HCT116 (cell line): ENCODE data around the gene RNH1. TPM values are rescaled to one million over a fixed set of nuclear protein-coding genes. Genes with fewer than 3 reads are reported as not detected.
A peak's percentile ranks its signal among the peaks of the same experiment; 100 is the strongest.

Source experiments
- ATAC-seq: fragments of 200-7000 bp; cut with Tn5 transposase; 2 replicates; pipeline ENCODE4 v1.9.1; 2020; ENCODE audit warnings: mild to moderate bottlenecking, moderate library complexity
- BruUV-seq: library from RNA; stranded (reverse); fragments of 400-500 nt; replicated peaks from 2 replicates; lab custom pipeline; 2021; lab: Mats Ljungman, UMichigan
- CTCF ChIA-PET: fragments of 300-600 bp; sonication (Branson Sonifier 250); formaldehyde crosslinking; loops from one replicate; lab custom pipeline; 2021; ENCODE audit warnings: antibody characterized with exemption; lab: Charles Lee
- POLR2A ChIA-PET: fragments of 300-600, 350-600 bp; sonication (Branson Sonifier 250); formaldehyde crosslinking; loops from one replicate; lab custom pipeline; 2021; ENCODE audit warnings: antibody characterized with exemption; lab: Charles Lee
- RAD21 ChIA-PET, 2 experiments: fragments of 300-600 bp; sonication (Branson Sonifier 250); formaldehyde crosslinking; loops; one replicate each; lab custom pipeline; 2023; ENCODE audit warnings: low total read pairs in 2 of 2; ENCODE audit not compliant: uncharacterized antibody in 2 of 2, unreplicated experiment in 2 of 2, low non-redundant PET in 1 of 2; lab: Charles Lee
- DNase-seq: peaks from one replicate; pipeline ENCODE4 v3.0.0-alpha.2; 2010; ENCODE audit warnings: low read depth, low spot score
- H2AFZ ChIP-seq: fragments of 200-600 bp; shearing (Covaris generic), sonication (generic); 2 replicates; pipeline ENCODE4 v1.6.1; 2017; ENCODE audit warnings: low read depth, mixed run types, mixed read lengths, antibody characterized with exemption, low read length; ENCODE audit not compliant: poor library complexity, severe bottlenecking
- H3K27ac ChIP-seq: 2 replicates; pipeline ENCODE4 v1.5.1; 2012; ENCODE audit warnings: low read depth, low read length
- H3K27me3 ChIP-seq: fragments of 200-600 bp; sonication (generic); 2 replicates; pipeline ENCODE4 v1.6.1; 2016; ENCODE audit warnings: mixed run types, low read length, mixed read lengths; ENCODE audit not compliant: insufficient read depth
- H3K36me3 ChIP-seq, 2 experiments: fragments of 200-500 bp in 1 of 2; fragments of 200-600 bp in 1 of 2; sonication (Bioruptor generic) in 1 of 2; sonication (generic) in 1 of 2; 2 replicates each; pipeline versions ENCODE4 v1.5.1 to v1.6.1; 2014 to 2016; ENCODE audit warnings: low read length in 2 of 2, inconsistent platforms in 1 of 2, mixed read lengths in 1 of 2, mixed run types in 1 of 2; ENCODE audit not compliant: insufficient read depth in 2 of 2, control insufficient read depth in 1 of 2
- H3K4me1 ChIP-seq, 2 experiments: fragments of 200-600 bp in 1 of 2; sonication (generic) in 1 of 2; 2 replicates each; pipeline versions ENCODE4 v1.5.1 to v1.6.1; 2012 to 2017; ENCODE audit warnings: low read length in 2 of 2, inconsistent platforms in 1 of 2, mild to moderate bottlenecking in 1 of 2, mixed read lengths in 1 of 2, mixed run types in 1 of 2, moderate library complexity in 1 of 2; ENCODE audit not compliant: insufficient read depth in 2 of 2, control insufficient read depth in 1 of 2
- H3K4me2 ChIP-seq: fragments of 200-600 bp; sonication (generic); 2 replicates; pipeline ENCODE4 v1.6.1; 2017; ENCODE audit warnings: mixed run types, low read length, mixed read lengths
- H3K4me3 ChIP-seq, 2 experiments: fragments of 200-600 bp in 1 of 2; sonication (generic) in 1 of 2; replicated peaks in 1 of 2; 2 replicates each; pipeline ENCODE4 v1.5.1; 2011 to 2016; ENCODE audit warnings: low read length in 2 of 2, control low read depth in 1 of 2, low read depth in 1 of 2, mild to moderate bottlenecking in 1 of 2, mixed read lengths in 1 of 2, mixed run types in 1 of 2
- H3K79me2 ChIP-seq: fragments of 200-600 bp; sonication (generic); 2 replicates; pipeline ENCODE4 v1.6.1; 2017; ENCODE audit warnings: mild to moderate bottlenecking, mixed run types, low read length, moderate library complexity, mixed read lengths; ENCODE audit not compliant: insufficient read depth
- H3K9ac ChIP-seq: fragments of 200-600 bp; sonication (generic); 2 replicates; pipeline ENCODE4 v1.6.1; 2016; ENCODE audit warnings: low read length, mixed read lengths
- H3K9me2 ChIP-seq: fragments of 200-600 bp; sonication (generic), shearing (Covaris generic); 2 replicates; pipeline ENCODE4 v1.6.1; 2017; ENCODE audit warnings: mixed run types, mild to moderate bottlenecking, moderate library complexity; ENCODE audit not compliant: insufficient read depth
- H3K9me3 ChIP-seq, 2 experiments: fragments of 200-500 bp in 1 of 2; fragments of 200-600 bp in 1 of 2; sonication (Bioruptor generic) in 1 of 2; sonication (generic) in 1 of 2; 2 replicates each; pipeline ENCODE4 v1.6.1; 2014 to 2017; ENCODE audit warnings: low read length in 2 of 2, mixed read lengths in 2 of 2, inconsistent platforms in 1 of 2, low read depth in 1 of 2, mild to moderate bottlenecking in 1 of 2, mixed run types in 1 of 2, moderate library complexity in 1 of 2; ENCODE audit not compliant: control insufficient read depth in 1 of 2, insufficient read depth in 1 of 2
- H4K20me1 ChIP-seq: fragments of 200-600 bp; sonication (generic), shearing (Covaris generic); 2 replicates; pipeline ENCODE4 v1.6.1; 2017; ENCODE audit warnings: mixed run types, mild to moderate bottlenecking, moderate library complexity; ENCODE audit not compliant: insufficient read depth
- CBX3 ChIP-seq: IDR thresholded peaks from 2 replicates; pipeline ENCODE4 v1.6.1; 2012; ENCODE audit warnings: low read depth
- CEBPB ChIP-seq: IDR thresholded peaks from 2 replicates; pipeline ENCODE4 v1.6.1; 2012; ENCODE audit warnings: low read depth
- EGR1 ChIP-seq: IDR thresholded peaks from 2 replicates; pipeline ENCODE4 v1.6.1; 2012; ENCODE audit warnings: low read depth
- ELF1 ChIP-seq: IDR thresholded peaks from 2 replicates; pipeline ENCODE4 v1.6.1; 2012; ENCODE audit warnings: low read depth, borderline replicate concordance
- FOSL1 ChIP-seq: IDR thresholded peaks from 2 replicates; pipeline ENCODE4 v1.6.1; 2012; ENCODE audit warnings: low read depth
- POLR2A ChIP-seq: IDR thresholded peaks from 2 replicates; pipeline ENCODE4 v1.7.0; 2011; ENCODE audit warnings: borderline replicate concordance; ENCODE audit not compliant: insufficient read depth, insufficient read length; ENCODE audit errors: extremely low read depth
- POLR2AphosphoS5 ChIP-seq: IDR thresholded peaks from 2 replicates; pipeline ENCODE4 v1.6.1; 2011; ENCODE audit warnings: mild to moderate bottlenecking, low read depth, low read length, moderate library complexity
- SP1 ChIP-seq: IDR thresholded peaks from 2 replicates; pipeline ENCODE4 v1.6.1; 2012; ENCODE audit warnings: low read depth
- YY1 ChIP-seq: IDR thresholded peaks from 2 replicates; pipeline ENCODE4 v1.6.1; 2011; ENCODE audit warnings: low read length, low read depth, moderate library complexity, mild to moderate bottlenecking; ENCODE audit not compliant: insufficient replicate concordance; ENCODE audit errors: extremely low read depth
- ZBTB33 ChIP-seq: IDR thresholded peaks from 2 replicates; pipeline ENCODE4 v1.6.1; 2011; ENCODE audit warnings: mild to moderate bottlenecking, low read length, moderate library complexity; ENCODE audit not compliant: insufficient replicate concordance; ENCODE audit errors: extremely low read depth
- ZNF274 ChIP-seq: fragments of 200-500 bp; sonication (Bioruptor generic); IDR thresholded peaks from 2 replicates; pipeline ENCODE4 v1.6.1; 2014; ENCODE audit warnings: mild to moderate bottlenecking, low read depth, low read length, inconsistent platforms
- intact Hi-C: fragments of 100-400 bp; cut with micrococcal nuclease; formaldehyde crosslinking; loops from 2 replicates; pipeline ENCODE4 v1.10.0; 2022
- total RNA-seq: library from RNA; stranded (reverse); gene quantifications from one replicate; pipeline ENCODE4 v1.2.1, GENCODE V29; 2021; ENCODE audit not compliant: unreplicated experiment
- TF ChIP-seq, protein P1 (sequence below): IDR thresholded peaks from 2 replicates; pipeline ENCODE4 v1.6.1; 2012

The RNH1 gene
- total RNA-seq, 1 experiment from 2014 or later, result 120 TPM

GRCh38 chr11:496834-497564 is 10.0 kb downstream of the RNH1 start (continued):
- TF ChIP-seq EGR1, result no peak
- TF ChIP-seq, protein P1, sequence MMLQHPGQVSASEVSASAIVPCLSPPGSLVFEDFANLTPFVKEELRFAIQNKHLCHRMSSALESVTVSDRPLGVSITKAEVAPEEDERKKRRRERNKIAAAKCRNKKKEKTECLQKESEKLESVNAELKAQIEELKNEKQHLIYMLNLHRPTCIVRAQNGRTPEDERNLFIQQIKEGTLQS, result no peak
- no peak for TF ChIP-seq CEBPB
- no peak for TF ChIP-seq FOSL1
- no peak for TF ChIP-seq SP1
- TF ChIP-seq ELF1, result no peak
- no peak for TF ChIP-seq ZBTB33

DNA sequence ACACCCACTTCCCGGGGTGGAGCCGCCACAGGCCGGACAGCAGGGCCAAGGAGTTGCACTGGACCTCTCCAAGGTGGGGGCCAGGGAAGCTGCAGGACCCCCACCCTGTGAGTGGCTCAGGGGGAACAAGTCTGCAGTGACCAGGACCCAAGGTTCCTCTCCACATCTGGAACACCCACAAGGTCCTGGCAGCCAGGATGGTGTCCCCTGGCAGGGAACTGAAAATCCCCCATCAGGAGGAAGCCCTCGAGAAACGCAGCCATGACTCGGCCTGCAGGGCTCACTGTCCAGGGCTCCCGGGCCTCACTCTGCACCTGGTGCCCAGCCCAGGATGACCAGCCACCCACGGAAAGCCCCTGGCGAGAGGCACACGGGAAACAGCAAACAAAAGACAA is 11.5 kb downstream of the RNH1 start:
- Histone ChIP-seq H3K4me3 (no peak overlapping the region), H3K36me3 (peaks cover 17 to 26% of the 10 kb centered on the region in 2 experiments), H3K27ac (no peak overlapping the region; the same call in 1 of the 2 replicates), H3K9me3 (no peaks in the 10 kb centered on the region), H3K9me2 (no peaks in the 10 kb centered on the region), H3K9ac (no peak overlapping the region), H2AFZ (no peak overlapping the region), H3K4me1 (no peaks in the 10 kb centered on the region), H3K79me2 (peaks cover 2% of the 10 kb centered on the region; the same call in 1 of the 2 replicates), H4K20me1 (no peaks in the 10 kb centered on the region), H3K27me3 (no peaks in the 10 kb centered on the region), H3K4me2 (no peak overlapping the region)
- ChIA-PET RAD21 (no interaction called here), POLR2A (no interaction called here), CTCF (no interaction called here)
- DNase-seq (no peak), ATAC-seq (no peak)
- BruUV-seq, result no TSS peak
- intact Hi-C loops, result no loop called here
- 0 out of 2 replicates have a peak, but pooled peaks have one; percentile 19 for TF ChIP-seq POLR2AphosphoS5
- no peak for TF ChIP-seq SP1
- TF ChIP-seq CBX3, result no peak
- no peak for TF ChIP-seq YY1
- TF ChIP-seq POLR2A, result no peak
- no peak for TF ChIP-seq ZNF274
